AG04450 (cell line): ENCODE results near the gene SLC12A7. TPM values are rescaled to one million over a fixed set of nuclear protein-coding genes. Genes with fewer than 3 reads are reported as not detected.
"Not testable (repeated sequence)": the region's sequence is repeated elsewhere in the genome, so short reads cannot be mapped to it uniquely, and the experiment has no call there.

ENCODE experiments used
- CTCF ChIA-PET: fragments of 300-600, 350-600 bp; formaldehyde crosslinking; extraction: SDS; loops from one replicate; lab custom pipeline; 2022; ENCODE audit warnings: antibody characterized with exemption, inconsistent platforms; lab: Charles Lee
- POLR2A ChIA-PET: fragments of 350-600 bp; formaldehyde crosslinking; extraction: SDS; loops from one replicate; lab custom pipeline; 2021; ENCODE audit warnings: antibody characterized with exemption, inconsistent platforms; lab: Yijun Ruan, JAX
- DNase-seq: peaks from one replicate; pipeline ENCODE4 v3.0.0-alpha.2; 2011; ENCODE audit warnings: low read depth, low spot score
- H3K27ac ChIP-seq: one replicate; pipeline ENCODE4 v1.5.1; 2012; ENCODE audit warnings: low read depth, low read length, control low read depth
- H3K27me3 ChIP-seq: one replicate; pipeline ENCODE4 v1.6.0; 2012; ENCODE audit warnings: low read length; ENCODE audit not compliant: control insufficient read depth, insufficient read depth
- H3K4me3 ChIP-seq: 2 replicates; pipeline ENCODE4 v1.5.1; 2011; ENCODE audit warnings: mild to moderate bottlenecking, low read depth, low read length, control low read depth
- H3K9me3 ChIP-seq: 2 replicates; pipeline ENCODE4 v1.5.1; 2012; ENCODE audit warnings: low read length; ENCODE audit not compliant: control insufficient read depth, insufficient read depth
- polyA plus RNA-seq: library from polyadenylated mRNA; depleted of rRNA; stranded (reverse); fragments of >200 nt; gene quantifications from 2 replicates; pipeline ENCODE4 v1.2.3, GENCODE V29; 2011; rRNA removed
- small RNA-seq: library from RNA; depleted of rRNA; stranded (forward); fragments of <200 nt; gene quantifications from one replicate; pipeline ENCODE3, GENCODE V24; 2012; ENCODE audit warnings: low read depth; ENCODE audit not compliant: insufficient read length
- TF ChIP-seq, protein P1 (sequence below): IDR thresholded peaks from 2 replicates; pipeline ENCODE4 v1.5.1; 2011; ENCODE audit warnings: low read depth, low read length, control low read depth, inconsistent platforms

Gene SLC12A7
- polyA plus RNA-seq, 1 experiment, result 0.56 TPM

DNA sequence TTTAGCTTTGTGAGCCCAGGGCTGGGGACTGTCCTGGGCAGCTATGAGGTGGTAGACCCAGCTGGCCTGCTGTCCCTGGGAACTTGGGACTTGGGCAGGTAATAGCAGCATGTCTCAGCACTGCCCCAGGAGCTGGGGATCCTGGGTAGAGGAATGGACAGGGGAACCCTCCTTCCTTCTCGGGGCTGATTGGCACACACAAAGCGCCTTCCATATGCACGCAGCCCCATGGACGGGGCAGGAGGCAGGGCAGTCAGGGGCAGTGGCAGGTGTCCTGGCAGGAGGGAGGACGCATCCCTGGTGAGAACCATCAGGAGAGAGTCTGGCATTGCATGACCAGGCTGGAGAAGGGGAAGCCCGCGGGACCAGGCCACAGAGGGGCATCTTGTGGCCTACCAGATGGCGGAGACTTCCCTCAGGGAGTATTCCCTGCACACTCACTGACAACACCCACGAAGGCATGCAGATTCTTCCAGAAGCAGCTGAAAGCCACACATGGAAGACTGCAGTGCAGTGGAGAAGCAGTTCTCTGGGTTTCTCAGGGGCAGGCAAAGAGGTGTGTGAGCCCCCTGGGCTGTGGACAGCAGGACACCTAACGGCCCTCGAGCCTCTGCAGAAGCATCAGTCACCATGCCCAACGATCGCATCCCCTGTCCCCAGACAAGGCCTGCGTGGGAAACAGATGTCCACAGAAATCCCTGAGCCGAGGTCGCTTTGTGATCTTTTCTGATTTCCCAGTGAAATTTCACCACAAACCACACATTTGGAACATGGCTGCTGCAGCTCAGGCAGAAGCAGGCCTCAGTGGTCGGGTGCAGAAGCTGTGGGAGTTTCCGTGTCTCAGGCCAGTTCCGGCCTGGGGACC lies 110.2 kb downstream of the SLC12A7 start:
- CTCF ChIA-PET, result no interaction called here

DNA sequence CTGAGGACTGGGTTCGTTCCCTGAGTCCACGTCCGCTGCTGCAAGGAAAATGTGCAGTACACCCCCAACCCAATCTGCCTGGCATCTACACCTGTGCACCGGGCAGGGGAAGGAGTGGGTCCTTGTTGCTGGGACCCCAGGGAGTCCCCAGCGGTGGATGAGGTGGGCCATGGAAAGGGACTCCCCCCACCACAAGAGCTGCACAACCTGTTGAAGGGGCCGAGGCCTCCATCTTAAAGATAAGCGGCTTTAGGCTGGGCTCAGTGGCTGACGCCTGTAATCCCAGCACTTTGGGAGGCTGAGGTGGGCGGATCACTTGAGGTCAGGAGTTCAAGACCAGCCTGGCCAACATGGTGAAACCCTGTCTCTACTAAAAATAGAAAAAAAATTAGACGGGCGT lies 111.0 kb downstream of the SLC12A7 start:
- H3K4me3 ChIP-seq, DNase-seq, CTCF ChIA-PET, H3K9me3 ChIP-seq, H3K27ac ChIP-seq: not testable (repeated sequence)
- POLR2A ChIA-PET, result interaction anchor here (0.5 kb wide), 1 partner anchor 8 kb away, joined by 3 read pairs; no protein-coding TSS in a partner anchor
- peaks cover 37% of the 10 kb centered on the region for H3K27me3 ChIP-seq

More for the DNA sequence above, 110.2 kb downstream of the SLC12A7 start:
- Histone ChIP-seq H3K4me3 (no peak overlapping the region), H3K27me3 (peaks cover 45% of the 10 kb centered on the region), H3K27ac (no peak overlapping the region), H3K9me3 (peaks cover 8% of the 10 kb centered on the region; the same call in 1 of the 2 replicates)
- TF ChIP-seq, protein P1, sequence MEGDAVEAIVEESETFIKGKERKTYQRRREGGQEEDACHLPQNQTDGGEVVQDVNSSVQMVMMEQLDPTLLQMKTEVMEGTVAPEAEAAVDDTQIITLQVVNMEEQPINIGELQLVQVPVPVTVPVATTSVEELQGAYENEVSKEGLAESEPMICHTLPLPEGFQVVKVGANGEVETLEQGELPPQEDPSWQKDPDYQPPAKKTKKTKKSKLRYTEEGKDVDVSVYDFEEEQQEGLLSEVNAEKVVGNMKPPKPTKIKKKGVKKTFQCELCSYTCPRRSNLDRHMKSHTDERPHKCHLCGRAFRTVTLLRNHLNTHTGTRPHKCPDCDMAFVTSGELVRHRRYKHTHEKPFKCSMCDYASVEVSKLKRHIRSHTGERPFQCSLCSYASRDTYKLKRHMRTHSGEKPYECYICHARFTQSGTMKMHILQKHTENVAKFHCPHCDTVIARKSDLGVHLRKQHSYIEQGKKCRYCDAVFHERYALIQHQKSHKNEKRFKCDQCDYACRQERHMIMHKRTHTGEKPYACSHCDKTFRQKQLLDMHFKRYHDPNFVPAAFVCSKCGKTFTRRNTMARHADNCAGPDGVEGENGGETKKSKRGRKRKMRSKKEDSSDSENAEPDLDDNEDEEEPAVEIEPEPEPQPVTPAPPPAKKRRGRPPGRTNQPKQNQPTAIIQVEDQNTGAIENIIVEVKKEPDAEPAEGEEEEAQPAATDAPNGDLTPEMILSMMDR, result no peak
- DNase-seq, result no peak
- POLR2A ChIA-PET, result interaction anchor here (0.5 to 1.1 kb wide), 2 partner anchors 9 to 99 kb away, joined by 3 to 7 read pairs; no protein-coding TSS in a partner anchor

Small RNA genes lying within 50 kb of the gene (small RNA-seq; reads per million reads assigned to genes)
- not detected for gene MIR4635

Other genes with a start within 250 kb of the SLC12A7 start
- 10.6 and 14.4 TPM in 2 replicates for gene BRD9, start 219.3 kb downstream of the SLC12A7 start, polyA plus RNA-seq
- 13.8 and 14.4 TPM in 2 replicates for gene TRIP13, start 219.2 kb downstream of the SLC12A7 start, polyA plus RNA-seq
- gene NKD2, start 103.3 kb downstream of the SLC12A7 start, polyA plus RNA-seq, result not detected in 2 replicates
- not detected in 2 replicates for gene SLC6A19, start 89.5 kb upstream of the SLC12A7 start, polyA plus RNA-seq
- gene SLC6A18, start 113.3 kb upstream of the SLC12A7 start, polyA plus RNA-seq, result not detected in 2 replicates
- not detected in 2 replicates for gene TERT, start 183.0 kb upstream of the SLC12A7 start, polyA plus RNA-seq
- 85.5 and 86.0 TPM in 2 replicates for gene CLPTM1L, start 233.0 kb upstream of the SLC12A7 start, polyA plus RNA-seq